Globus pallidus (tissue), 1 donor: ENCODE data around the gene MVK.
A peak's percentile ranks its signal among the peaks of the same experiment; 100 is the strongest.

Experiments used
- DNase-seq: peaks from one replicate; pipeline ENCODE4 v3.0.0-alpha.2; 2015; ENCODE audit warnings: low spot score

Gene MVK

GRCh38 chr12:109566424-109566823, 7.2 kb upstream of the MVK start:
- no peak for DNase-seq

DNA sequence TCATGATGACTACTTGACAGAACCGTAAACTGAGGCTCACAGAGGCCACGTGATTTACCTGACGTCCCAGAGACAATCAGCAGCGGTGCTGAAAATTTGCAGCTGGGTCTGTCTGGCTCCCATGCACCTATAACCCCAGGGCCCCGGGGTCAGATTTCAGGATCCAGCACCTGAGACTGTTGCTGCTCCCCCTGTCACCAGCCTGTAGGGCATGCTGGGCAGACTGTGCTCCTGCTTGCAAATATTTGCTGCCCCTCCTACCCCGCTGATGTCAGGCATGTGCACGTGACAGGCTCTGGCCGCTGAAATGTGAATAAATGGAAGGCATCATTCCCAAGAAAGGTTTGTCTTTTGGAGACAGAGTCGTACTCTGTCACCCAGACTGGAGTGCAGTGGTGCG, 6.3 kb upstream of the MVK start:
- no peak for DNase-seq

GRCh38 chr12:109567967-109568366, 5.6 kb upstream of the MVK start:
- no peak for DNase-seq

DNA sequence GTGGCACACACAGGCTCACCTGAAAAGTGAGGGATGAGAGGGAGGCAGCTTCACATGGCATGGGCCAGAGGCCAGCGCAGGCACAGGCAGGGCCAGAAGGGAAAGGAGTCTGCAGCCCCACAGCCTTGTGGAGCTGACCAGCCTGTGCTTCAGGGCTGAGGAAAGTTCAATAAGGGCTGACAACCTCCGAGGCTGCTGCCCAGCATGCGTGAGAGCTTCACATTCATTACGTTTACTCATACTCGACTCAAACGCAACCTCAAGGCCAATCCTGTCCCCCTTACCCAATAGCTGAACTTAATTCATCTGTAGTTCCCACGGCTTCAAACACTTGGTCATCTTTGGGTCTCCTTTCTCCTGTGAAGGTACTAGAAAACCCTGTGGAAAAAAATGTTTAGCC, 5.1 kb upstream of the MVK start:
- DNase-seq: no peak

GRCh38 chr12:109571773-109572505, 1.7 kb upstream of the MVK start:
- no peak for DNase-seq

- no peak for DNase-seq
These were observed 1.1 kb upstream of the MVK start for GRCh38 chr12:109572506-109572845.

DNA sequence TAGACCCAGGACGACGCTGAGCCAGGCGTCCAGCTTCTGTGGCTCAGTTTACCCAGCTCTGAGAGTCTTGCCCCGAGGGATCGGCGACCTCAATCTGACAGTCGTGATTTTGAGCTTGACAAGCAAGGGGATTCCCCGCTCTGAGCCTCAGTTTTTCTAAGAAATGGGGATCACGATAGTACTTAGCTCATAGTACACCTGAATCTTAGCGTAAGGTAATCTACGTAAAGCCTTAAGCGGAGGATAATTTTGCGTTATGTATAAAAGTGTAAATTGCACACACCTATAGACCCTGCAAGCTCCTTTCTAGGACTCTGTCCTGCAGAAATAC, 285 bp downstream of the MVK start:
- DNase-seq: no peak

- no peak for DNase-seq
These were observed 2.1 kb downstream of the MVK start for GRCh38 chr12:109575683-109576082.

- DNase-seq: no peak
These were observed 3.7 kb downstream of the MVK start for GRCh38 chr12:109577311-109577710.

DNA sequence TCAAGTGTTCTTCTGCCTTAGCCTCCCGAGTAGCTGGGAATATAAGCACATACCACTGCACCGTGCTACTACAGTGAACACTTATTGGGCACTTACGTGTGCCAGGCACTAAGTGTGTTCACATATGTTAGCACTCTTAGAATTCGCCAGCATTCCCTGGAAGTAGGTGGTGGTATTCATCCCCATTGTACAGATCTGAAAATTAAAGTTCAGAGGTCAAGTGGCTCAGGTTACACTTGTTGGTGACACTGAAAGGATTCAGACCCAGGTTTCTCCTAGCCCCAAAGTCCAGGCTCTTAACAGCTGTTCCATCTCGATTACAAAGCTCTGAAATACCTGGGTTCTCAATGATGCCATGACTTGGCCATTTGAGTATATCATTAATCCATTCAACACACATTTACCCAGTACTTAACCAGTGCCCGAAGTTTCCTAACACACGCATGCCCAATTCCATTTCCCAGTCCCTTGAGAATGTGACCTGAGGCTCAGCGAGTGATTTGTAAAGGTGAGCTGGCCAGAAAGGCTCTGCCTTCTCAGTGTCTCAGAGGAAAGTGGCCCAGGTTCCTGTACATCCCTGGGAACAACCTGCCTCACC, 4.8 kb downstream of the MVK start:
- no peak for DNase-seq

DNA sequence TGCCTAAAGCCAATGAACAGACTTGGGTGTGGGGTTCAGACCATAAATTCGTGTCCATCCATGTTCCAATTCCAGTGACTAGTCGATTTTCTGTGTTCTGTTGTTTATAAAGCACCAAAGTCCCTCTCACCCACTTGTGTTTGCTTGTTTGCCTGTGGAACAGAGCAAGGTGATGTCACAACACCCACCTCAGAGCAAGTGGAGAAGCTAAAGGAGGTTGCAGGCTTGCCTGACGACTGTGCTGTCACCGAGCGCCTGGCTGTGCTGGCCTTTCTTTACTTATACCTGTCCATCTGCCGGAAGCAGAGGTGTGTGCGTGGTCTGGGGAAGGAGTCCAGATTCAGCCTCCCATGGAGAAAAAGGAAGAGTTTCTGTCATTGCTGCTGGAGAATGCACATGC, 6.0 kb downstream of the MVK start:
- DNase-seq: no peak

- DNase-seq: peak; percentile 48
These were observed 6.7 kb downstream of the MVK start for GRCh38 chr12:109580272-109580671.

DNA sequence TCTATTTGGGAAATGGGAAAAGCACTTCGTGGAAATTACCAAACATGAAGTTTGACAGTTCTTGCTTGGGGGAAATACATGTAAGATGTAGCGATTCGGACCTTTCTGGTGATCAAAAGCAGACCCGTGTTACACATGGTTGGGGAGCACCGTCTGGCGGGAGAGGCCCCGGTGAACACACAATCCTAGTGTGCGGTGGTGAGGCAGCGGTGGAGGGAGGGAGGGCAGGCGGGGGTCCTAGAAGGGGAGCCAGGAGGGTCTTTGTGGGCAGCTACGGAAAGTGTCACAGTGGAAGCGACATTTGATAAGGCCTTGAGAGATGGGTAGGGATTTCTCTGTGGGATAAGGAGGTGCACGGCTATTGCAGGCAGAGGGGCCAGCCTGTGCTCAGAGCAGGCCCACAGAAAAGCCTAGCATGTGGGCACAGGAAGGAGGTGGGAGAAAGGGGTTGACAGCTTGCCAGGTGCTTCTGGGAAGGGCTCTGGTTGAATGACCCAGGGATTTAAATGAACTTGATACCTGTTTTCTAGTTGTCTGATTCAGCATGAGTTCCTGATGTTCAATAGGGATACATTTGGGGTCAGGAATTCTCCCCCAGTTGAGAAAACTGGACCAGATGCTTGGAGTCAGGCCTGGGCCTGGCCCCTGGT, 7.2 kb downstream of the MVK start:
- no peak for DNase-seq

- no peak for DNase-seq
These were observed 7.7 kb downstream of the MVK start for GRCh38 chr12:109581334-109581691.

GRCh38 chr12:109581856-109582255, 8.3 kb downstream of the MVK start:
- DNase-seq: no peak

DNA sequence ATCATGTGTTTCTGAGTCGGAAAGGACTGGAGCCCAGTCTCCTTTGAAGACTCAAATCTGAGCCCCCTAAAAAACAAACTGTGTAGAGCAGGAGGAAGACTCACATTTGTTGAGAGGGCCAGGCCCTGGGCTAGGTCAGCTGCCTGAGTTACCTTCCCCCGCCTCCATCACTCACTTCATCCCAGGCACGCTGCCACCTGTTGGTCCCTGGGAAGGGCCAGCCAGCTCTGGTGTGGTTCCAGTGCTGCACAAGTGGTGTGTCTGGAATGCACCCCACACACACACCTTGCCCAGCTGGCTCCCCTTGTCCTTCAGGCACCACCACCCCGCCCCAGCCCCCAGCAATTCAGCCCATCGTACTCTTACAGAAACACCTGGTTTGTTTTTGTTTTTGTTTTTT, 9.0 kb downstream of the MVK start:
- DNase-seq: no peak

- no peak for DNase-seq
These were observed 10.1 kb downstream of the MVK start for GRCh38 chr12:109583733-109584132.

GRCh38 chr12:109586385-109587296, 13.0 kb downstream of the MVK start:
- no peak for DNase-seq

GRCh38 chr12:109587921-109588320, 14.3 kb downstream of the MVK start:
- no peak for DNase-seq

GRCh38 chr12:109588461-109589239, 15.1 kb downstream of the MVK start:
- DNase-seq: no peak

- no peak for DNase-seq
These were observed 15.6 kb downstream of the MVK start for GRCh38 chr12:109589240-109589590.

- no peak for DNase-seq
These were observed 16.2 kb downstream of the MVK start for GRCh38 chr12:109589691-109590245.
